DND-41 (cell line): ENCODE results near the gene PAPPA.

Experiments
- ATAC-seq: fragments of 200-7000 bp; cut with Tn5 transposase; 3 replicates; pipeline ENCODE4 v1.9.1; 2021; ENCODE audit warnings: low read depth; ENCODE audit not compliant: insufficient read depth
- DNase-seq: peaks from one replicate; pipeline ENCODE4 v3.0.0-alpha.2; 2020
- H2AFZ ChIP-seq: 2 replicates; pipeline ENCODE4 v1.6.0; 2012; ENCODE audit warnings: low read depth, low read length
- H3K27ac ChIP-seq: 2 replicates; pipeline ENCODE4 v1.5.1; 2012; ENCODE audit warnings: low read length, inconsistent platforms
- H3K27me3 ChIP-seq: fragments of 200-600 bp; sonication (generic); 2 replicates; pipeline ENCODE4 v1.6.0; 2012; ENCODE audit warnings: low read length, mild to moderate bottlenecking, inconsistent platforms; ENCODE audit not compliant: insufficient read depth, poor library complexity
- H3K36me3 ChIP-seq: 2 replicates; pipeline ENCODE4 v1.5.1; 2012; ENCODE audit warnings: low read length, inconsistent platforms; ENCODE audit not compliant: insufficient read depth
- H3K4me1 ChIP-seq: 2 replicates; pipeline ENCODE4 v1.5.1; 2012; ENCODE audit warnings: mild to moderate bottlenecking, low read length; ENCODE audit not compliant: insufficient read depth
- H3K4me2 ChIP-seq: 2 replicates; pipeline ENCODE4 v1.6.0; 2012; ENCODE audit warnings: mild to moderate bottlenecking, moderate library complexity, low read length, inconsistent platforms; ENCODE audit not compliant: insufficient read depth
- H3K4me3 ChIP-seq, 2 experiments: fragments of 200-600 bp in 1 of 2; shearing (Covaris generic) in 1 of 2; 2 replicates each; pipeline ENCODE4 v1.5.1; 2012 to 2016; ENCODE audit warnings: inconsistent platforms in 2 of 2, low read length in 2 of 2, mild to moderate bottlenecking in 2 of 2, low read depth in 1 of 2, moderate library complexity in 1 of 2
- H3K79me2 ChIP-seq: 2 replicates; pipeline ENCODE4 v1.6.0; 2012; ENCODE audit warnings: low read length, inconsistent platforms; ENCODE audit not compliant: insufficient read depth
- H3K9ac ChIP-seq: 2 replicates; pipeline ENCODE4 v1.6.0; 2012; ENCODE audit warnings: low read depth, mild to moderate bottlenecking, inconsistent platforms, low read length, moderate library complexity
- H3K9me3 ChIP-seq: 2 replicates; pipeline ENCODE4 v1.5.1; 2012; ENCODE audit warnings: low read length, moderate library complexity, mild to moderate bottlenecking, inconsistent platforms; ENCODE audit not compliant: insufficient read depth, severe bottlenecking
- H4K20me1 ChIP-seq: 2 replicates; pipeline ENCODE4 v1.6.0; 2012; ENCODE audit warnings: low read length; ENCODE audit not compliant: insufficient read depth
- EZH2 ChIP-seq: IDR thresholded peaks from 3 replicates; pipeline ENCODE4 v1.6.1; 2012; ENCODE audit warnings: borderline replicate concordance, low read depth, mild to moderate bottlenecking, moderate library complexity, low read length, inconsistent platforms; ENCODE audit not compliant: severe bottlenecking
- TF ChIP-seq, protein P1 (sequence below): IDR thresholded peaks from 2 replicates; pipeline ENCODE4 v1.5.1; 2012; ENCODE audit warnings: borderline replicate concordance, low read length, moderate library complexity, mild to moderate bottlenecking; ENCODE audit not compliant: poor library complexity, severe bottlenecking; ENCODE audit errors: extremely low read depth

Gene PAPPA

DNA sequence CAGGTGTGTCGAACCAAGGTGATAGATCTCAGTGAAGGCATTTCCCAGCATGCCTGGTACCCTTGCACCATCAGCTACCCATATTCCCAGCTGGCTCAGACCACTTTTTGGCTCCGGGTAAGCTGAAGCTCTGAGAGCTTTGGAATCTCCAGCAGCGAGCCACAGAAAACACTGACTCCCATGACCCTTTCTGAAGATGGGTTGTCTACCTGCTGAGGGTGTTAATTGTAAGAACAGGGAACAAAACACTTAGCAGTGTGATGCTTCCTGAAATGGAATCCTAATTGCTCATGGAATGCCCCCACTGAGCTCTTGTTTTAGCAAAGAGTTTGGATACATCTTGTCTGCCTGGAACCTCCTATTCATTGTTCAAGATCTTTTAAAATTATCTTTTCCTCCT lies 177.7 kb downstream of the PAPPA start:
- H3K4me3 ChIP-seq, result no peak overlapping the region
- no peak for ATAC-seq
- H3K9me3 ChIP-seq, result no peaks in the 10 kb centered on the region
- H2AFZ ChIP-seq, result no peak overlapping the region
- H3K27me3 ChIP-seq, result no peaks in the 10 kb centered on the region
- H4K20me1 ChIP-seq, result no peaks in the 10 kb centered on the region
- no peak for DNase-seq
- H3K27ac ChIP-seq, result no peak overlapping the region
- no peak overlapping the region for H3K4me2 ChIP-seq
- no peaks in the 10 kb centered on the region for H3K4me1 ChIP-seq
- TF ChIP-seq EZH2, result no peak
- TF ChIP-seq, protein P1, sequence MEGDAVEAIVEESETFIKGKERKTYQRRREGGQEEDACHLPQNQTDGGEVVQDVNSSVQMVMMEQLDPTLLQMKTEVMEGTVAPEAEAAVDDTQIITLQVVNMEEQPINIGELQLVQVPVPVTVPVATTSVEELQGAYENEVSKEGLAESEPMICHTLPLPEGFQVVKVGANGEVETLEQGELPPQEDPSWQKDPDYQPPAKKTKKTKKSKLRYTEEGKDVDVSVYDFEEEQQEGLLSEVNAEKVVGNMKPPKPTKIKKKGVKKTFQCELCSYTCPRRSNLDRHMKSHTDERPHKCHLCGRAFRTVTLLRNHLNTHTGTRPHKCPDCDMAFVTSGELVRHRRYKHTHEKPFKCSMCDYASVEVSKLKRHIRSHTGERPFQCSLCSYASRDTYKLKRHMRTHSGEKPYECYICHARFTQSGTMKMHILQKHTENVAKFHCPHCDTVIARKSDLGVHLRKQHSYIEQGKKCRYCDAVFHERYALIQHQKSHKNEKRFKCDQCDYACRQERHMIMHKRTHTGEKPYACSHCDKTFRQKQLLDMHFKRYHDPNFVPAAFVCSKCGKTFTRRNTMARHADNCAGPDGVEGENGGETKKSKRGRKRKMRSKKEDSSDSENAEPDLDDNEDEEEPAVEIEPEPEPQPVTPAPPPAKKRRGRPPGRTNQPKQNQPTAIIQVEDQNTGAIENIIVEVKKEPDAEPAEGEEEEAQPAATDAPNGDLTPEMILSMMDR, result no peak
- no peaks in the 10 kb centered on the region for H3K36me3 ChIP-seq
- no peaks in the 10 kb centered on the region for H3K79me2 ChIP-seq
- H3K9ac ChIP-seq, result no peak overlapping the region

DNA sequence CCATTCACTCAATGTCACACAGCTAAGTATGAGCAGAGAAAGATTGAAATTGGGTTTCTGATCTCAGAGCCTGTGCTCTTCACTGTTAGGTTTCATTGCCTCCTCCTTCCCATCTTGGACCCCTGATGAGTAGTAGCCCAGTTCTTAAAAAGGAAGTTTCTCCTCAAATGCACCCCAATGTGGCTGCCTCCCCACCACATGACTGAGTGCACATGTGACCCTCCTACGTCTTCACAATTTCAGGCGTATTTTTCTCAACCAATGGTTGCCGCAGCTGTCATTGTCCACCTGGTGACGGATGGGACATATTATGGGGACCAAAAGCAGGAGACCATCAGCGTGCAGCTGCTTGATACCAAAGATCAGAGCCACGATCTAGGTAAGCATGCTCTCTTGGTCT lies 178.5 kb downstream of the PAPPA start:
- DNase-seq (no peak), ATAC-seq (no peak)
- TF ChIP-seq EZH2, result no peak
- TF ChIP-seq, protein P1, result no peak
- H4K20me1 ChIP-seq, result no peaks in the 10 kb centered on the region
- no peaks in the 10 kb centered on the region for H3K4me1 ChIP-seq
- no peak overlapping the region for H2AFZ ChIP-seq
- no peaks in the 10 kb centered on the region for H3K79me2 ChIP-seq
- H3K27ac ChIP-seq, result no peak overlapping the region
- H3K4me2 ChIP-seq, result no peak overlapping the region
- peaks cover 3% of the 10 kb centered on the region for H3K27me3 ChIP-seq
- H3K9ac ChIP-seq, result no peak overlapping the region
- H3K36me3 ChIP-seq, result no peaks in the 10 kb centered on the region
- no peak overlapping the region for H3K4me3 ChIP-seq
- H3K9me3 ChIP-seq, result no peaks in the 10 kb centered on the region

DNA sequence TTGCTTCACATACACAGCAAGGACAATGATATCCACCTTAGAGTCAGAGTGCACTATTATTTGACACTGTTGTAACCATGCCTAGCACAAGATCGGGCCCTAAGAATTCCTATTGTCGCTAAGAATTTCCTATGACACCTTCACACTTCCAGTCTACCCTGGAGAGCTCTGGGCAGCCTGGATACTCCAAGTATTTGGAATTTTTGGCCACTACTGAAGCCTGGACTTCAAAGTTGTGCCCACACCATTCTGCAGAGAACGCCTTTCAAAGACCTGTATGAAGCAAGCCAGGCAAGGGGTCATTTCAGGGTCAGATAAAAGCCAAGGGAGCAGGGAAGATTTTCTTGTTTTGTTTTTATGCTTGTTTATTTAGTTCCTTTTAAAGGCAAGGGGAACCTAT lies 179.7 kb downstream of the PAPPA start:
- Histone ChIP-seq H3K4me1 (no peaks in the 10 kb centered on the region), H3K36me3 (no peaks in the 10 kb centered on the region), H3K27ac (no peak overlapping the region), H3K4me2 (no peak overlapping the region), H3K9ac (no peak overlapping the region), H3K79me2 (no peaks in the 10 kb centered on the region), H4K20me1 (no peaks in the 10 kb centered on the region), H3K4me3 (no peak overlapping the region), H2AFZ (no peak overlapping the region), H3K9me3 (no peaks in the 10 kb centered on the region), H3K27me3 (peaks cover 3% of the 10 kb centered on the region)
- TF ChIP-seq, protein P1, result no peak
- no peak for TF ChIP-seq EZH2
- ATAC-seq (no peak), DNase-seq (no peak)

DNA sequence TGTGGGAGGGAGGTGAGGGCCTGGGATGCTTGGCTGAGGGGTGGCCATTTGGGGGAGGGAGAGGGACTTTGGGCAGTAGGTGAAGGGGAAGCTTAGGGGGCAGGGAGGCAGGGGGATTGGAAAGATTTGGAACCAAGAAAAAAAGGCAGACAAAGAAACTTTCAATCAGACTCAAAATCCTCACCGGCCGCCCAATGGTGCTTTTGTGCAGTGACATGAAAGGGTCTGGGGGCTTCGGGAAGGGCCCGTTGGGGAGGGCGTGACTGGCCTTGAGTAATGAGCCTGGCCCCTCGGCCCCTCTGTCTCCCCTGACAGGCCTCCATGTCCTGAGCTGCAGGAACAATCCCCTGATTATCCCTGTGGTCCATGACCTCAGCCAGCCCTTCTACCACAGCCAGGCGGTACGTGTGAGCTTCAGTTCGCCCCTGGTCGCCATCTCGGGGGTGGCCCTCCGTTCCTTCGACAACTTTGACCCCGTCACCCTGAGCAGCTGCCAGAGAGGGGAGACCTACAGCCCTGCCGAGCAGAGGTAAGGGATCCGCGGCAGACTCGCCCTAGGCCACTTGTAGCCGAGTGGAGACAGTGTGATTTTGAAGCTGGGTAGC lies 181.1 kb downstream of the PAPPA start:
- Histone ChIP-seq H3K4me3 (no peak overlapping the region), H3K79me2 (no peaks in the 10 kb centered on the region), H4K20me1 (no peaks in the 10 kb centered on the region), H3K9me3 (no peaks in the 10 kb centered on the region), H3K4me1 (no peaks in the 10 kb centered on the region), H2AFZ (no peak overlapping the region), H3K4me2 (no peak overlapping the region), H3K27me3 (peaks cover 3% of the 10 kb centered on the region), H3K9ac (no peak overlapping the region), H3K27ac (no peak overlapping the region), H3K36me3 (no peaks in the 10 kb centered on the region)
- DNase-seq (no peak), ATAC-seq (no peak)
- TF ChIP-seq EZH2, result no peak
- TF ChIP-seq, protein P1, result no peak
